Retinal pigment epithelial cell (primary cell): ENCODE results near the gene PHF1.
A peak's percentile ranks its signal among the peaks of the same experiment; 100 is the strongest.
"Not testable (repeated sequence)": the region's sequence is repeated elsewhere in the genome, so short reads cannot be mapped to it uniquely, and the experiment has no call there.

Source experiments
- DNase-seq: peaks from one replicate; pipeline ENCODE4 v3.0.0-alpha.2; 2010; ENCODE audit warnings: low read depth
- H3K4me3 ChIP-seq: 2 replicates; pipeline ENCODE4 v1.5.1; 2011; ENCODE audit warnings: mild to moderate bottlenecking, low read length, control low read depth, moderate library complexity
- TF ChIP-seq, protein P1 (sequence below): conservative IDR thresholded peaks from 2 replicates; pipeline ENCODE4 v1.5.1; 2011; ENCODE audit warnings: low read depth, low read length, control low read depth, inconsistent platforms

Gene PHF1

DNA sequence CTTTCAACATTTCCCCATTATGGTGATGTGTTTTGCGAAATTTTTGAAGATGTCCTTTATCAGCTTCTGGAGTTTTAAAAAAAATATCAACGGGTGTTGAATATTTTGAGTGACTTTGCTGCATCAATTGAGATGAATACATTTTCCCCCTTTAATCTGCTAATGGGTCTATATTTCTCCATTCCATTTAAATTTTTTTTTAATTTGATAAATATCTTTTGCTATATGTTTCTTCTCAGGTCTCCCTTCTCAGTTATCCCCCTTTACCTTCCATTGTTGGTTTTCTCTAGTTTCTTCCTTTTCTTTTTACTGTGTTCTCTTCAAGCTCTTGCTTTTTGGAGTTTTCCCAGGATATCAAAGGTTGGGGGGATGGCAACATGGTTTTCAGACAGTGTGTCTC, 20.6 kb upstream of the PHF1 start:
- DNase-seq, result no peak
- no peak overlapping the region for H3K4me3 ChIP-seq
- TF ChIP-seq, protein P1, sequence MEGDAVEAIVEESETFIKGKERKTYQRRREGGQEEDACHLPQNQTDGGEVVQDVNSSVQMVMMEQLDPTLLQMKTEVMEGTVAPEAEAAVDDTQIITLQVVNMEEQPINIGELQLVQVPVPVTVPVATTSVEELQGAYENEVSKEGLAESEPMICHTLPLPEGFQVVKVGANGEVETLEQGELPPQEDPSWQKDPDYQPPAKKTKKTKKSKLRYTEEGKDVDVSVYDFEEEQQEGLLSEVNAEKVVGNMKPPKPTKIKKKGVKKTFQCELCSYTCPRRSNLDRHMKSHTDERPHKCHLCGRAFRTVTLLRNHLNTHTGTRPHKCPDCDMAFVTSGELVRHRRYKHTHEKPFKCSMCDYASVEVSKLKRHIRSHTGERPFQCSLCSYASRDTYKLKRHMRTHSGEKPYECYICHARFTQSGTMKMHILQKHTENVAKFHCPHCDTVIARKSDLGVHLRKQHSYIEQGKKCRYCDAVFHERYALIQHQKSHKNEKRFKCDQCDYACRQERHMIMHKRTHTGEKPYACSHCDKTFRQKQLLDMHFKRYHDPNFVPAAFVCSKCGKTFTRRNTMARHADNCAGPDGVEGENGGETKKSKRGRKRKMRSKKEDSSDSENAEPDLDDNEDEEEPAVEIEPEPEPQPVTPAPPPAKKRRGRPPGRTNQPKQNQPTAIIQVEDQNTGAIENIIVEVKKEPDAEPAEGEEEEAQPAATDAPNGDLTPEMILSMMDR, result no peak

GRCh38 chr6:33390767-33391277, 20.0 kb upstream of the PHF1 start:
- no peak for DNase-seq
- peak overlapping the region; percentile 8 for H3K4me3 ChIP-seq
- TF ChIP-seq, protein P1, result no peak

DNA sequence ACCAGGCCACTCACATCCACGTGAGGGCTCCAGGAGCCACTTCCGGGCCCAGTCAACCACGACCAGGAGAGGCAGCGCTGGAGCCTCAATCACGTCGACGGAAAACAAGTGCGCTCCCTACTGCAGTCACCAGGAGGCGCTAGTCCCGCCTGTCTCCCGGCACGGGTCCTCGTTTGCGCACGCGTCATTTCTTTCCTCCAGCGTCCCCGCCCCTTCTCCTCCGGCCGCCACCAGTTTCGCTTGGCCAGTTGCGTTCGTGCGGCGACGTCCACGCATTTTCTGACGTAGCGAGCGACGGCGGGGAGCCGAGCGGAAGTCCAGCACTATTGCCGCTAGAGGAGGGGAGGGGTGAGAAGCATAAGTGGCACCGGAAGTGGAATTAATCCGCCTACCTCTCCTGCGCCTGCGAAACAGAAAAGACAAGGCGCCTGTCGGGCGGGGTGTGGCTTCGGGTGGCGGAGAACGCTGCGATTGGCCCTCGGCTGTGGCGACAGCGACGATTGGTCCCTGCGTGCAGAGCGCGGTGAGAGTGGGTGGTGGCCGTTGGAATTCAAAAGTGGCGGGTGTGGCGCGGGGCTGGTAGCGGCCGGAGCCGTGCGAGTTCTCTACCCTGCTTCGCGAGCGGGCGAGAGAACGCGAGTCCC, 19.4 kb upstream of the PHF1 start, which contains the start of gene KIFC1:
TSS of gene KIFC1 (plus strand) at position 546 of the 644 bp plus-strand sequence. CDS start 163 bp downstream, outside the sequence.
- peak; percentile 99 for DNase-seq
- peak within 1 kb of the TSS; percentile 91 for H3K4me3 ChIP-seq
- TF ChIP-seq, protein P1, result peak; percentile 94

- DNase-seq, result no peak
- TF ChIP-seq, protein P1, result no peak
- H3K4me3 ChIP-seq, result peak overlapping the region; percentile 91
Measured at GRCh38 chr6:33391922-33392594, 18.8 kb upstream of the PHF1 start.

- no peak for DNase-seq
Measured at GRCh38 chr6:33392595-33392948, 18.2 kb upstream of the PHF1 start.

GRCh38 chr6:33392979-33393378, 17.8 kb upstream of the PHF1 start:
- H3K4me3 ChIP-seq, result peak overlapping the region; percentile 91
- TF ChIP-seq, protein P1, result no peak
- DNase-seq, result no peak

More at GRCh38 chr6:33392595-33392948, 18.2 kb upstream of the PHF1 start:
- peak overlapping the region; percentile 91 for H3K4me3 ChIP-seq
- TF ChIP-seq, protein P1, result no peak

DNA sequence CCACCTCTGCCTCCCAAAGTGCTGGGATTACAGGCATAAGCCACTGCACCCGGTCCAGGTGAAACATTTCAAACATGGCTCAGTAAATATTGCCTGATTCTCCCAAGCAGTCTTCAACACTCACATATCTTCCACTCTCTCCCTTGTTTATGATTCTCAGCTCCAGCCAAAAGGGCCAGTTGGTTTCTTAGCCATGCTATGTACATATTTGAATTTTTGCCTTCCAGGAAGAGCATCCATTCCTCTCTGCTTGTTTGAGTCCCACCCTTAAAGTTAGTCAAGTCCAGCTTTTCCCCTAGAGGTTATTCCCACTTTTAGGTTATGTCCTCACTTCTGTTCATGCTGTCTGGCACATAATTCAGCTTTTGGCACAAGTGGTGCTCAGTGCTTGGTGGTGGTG, 13.3 kb upstream of the PHF1 start:
- DNase-seq, result no peak
- TF ChIP-seq, protein P1, result no peak
- H3K4me3 ChIP-seq, result no peak overlapping the region

DNA sequence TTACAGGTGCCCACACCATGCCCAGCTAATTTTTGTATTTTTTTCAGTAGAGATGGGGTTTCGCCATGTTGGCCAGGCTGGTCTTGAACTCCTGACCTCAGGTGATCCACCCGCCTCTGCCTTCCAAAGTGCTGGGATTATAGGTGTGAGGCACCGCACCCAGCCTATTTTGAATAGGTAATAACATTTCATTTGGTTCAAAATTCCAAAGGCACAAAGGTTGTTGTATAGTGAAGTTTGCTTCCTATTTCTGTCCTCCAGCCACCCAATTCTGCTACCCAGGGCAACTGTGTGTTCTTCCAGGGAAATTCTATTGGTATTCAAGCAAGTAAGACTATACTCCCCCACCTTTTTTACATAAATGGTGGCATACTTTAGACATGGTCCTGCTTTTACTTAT, 12.2 kb upstream of the PHF1 start:
- DNase-seq, H3K4me3 ChIP-seq: not testable (repeated sequence)

DNA sequence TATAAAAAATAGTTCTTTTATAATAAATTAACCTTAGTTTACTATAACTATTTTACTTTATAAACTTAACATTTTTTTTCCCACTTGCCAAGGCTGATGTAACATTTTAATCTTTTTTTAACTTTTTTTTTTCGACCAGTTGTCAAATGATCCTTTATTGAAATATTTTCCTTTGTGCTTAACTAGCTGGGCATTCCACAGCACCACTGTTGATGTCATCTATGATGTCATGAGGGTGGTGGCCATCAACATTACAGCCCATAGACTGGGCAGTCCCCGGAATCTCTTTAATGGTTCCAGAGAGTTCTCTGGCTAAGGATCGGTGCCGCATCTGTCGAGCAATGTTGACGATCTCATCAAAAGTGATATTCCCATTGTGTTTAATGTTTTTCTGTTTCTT, 10.9 kb upstream of the PHF1 start:
- DNase-seq, H3K4me3 ChIP-seq: not testable (repeated sequence)
